HepG2 (cell line): ENCODE data around the gene KCNT1. TPM values are rescaled to one million over a fixed set of nuclear protein-coding genes. Genes with fewer than 3 reads are reported as not detected.

Experiments used
- ATAC-seq: fragments of 200-7000 bp; cut with Tn5 transposase; 3 replicates; pipeline ENCODE4 v1.9.1; 2020; ENCODE audit warnings: mild to moderate bottlenecking, moderate library complexity
- BruUV-seq: library from RNA; stranded (reverse); fragments of 400-500 nt; replicated peaks from 2 replicates; lab custom pipeline; 2021; lab: Mats Ljungman, UMichigan
- CTCF ChIA-PET: fragments of 300-600 bp; formaldehyde crosslinking; extraction: SDS; loops from one replicate; lab custom pipeline; 2021; ENCODE audit warnings: low total read pairs, inconsistent platforms, low intra/inter-chr PET ratio; lab: Yijun Ruan, JAX
- POLR2A ChIA-PET: fragments of 350-600 bp; sonication (Branson Sonifier 250); formaldehyde crosslinking; loops from one replicate; lab custom pipeline; 2020; ENCODE audit warnings: antibody characterized with exemption, inconsistent platforms; lab: Yijun Ruan, JAX
- DNase-seq: peaks from one replicate; pipeline ENCODE4 v3.0.0-alpha.2; 2015; ENCODE audit warnings: low spot score
- FAIRE-seq: peaks from 3 replicates; lab custom pipeline; 2011; peaks lifted over from hg19 to GRCh38; lab: Jason Lieb, UNC
- H2AFZ ChIP-seq: one replicate; pipeline ENCODE4 v1.6.1; 2011; ENCODE audit warnings: low read length, inconsistent platforms
- H3K27ac ChIP-seq: fragments of 300-600 bp; 3 replicates; pipeline ENCODE4 v1.8.0; 2011; ENCODE audit warnings: mixed run types, mild to moderate bottlenecking, mixed read lengths, low read length, inconsistent platforms; ENCODE audit not compliant: insufficient read depth; ENCODE audit errors: extremely low read length
- H3K27me3 ChIP-seq, 2 experiments: fragments of 200-600 bp in 1 of 2; 2 replicates in 1 of 2; 3 replicates in 1 of 2; pipeline versions ENCODE4 v1.6.0 to v1.8.0; 2011; ENCODE audit warnings: low read length in 2 of 2, mild to moderate bottlenecking in 2 of 2, moderate library complexity in 2 of 2, inconsistent platforms in 1 of 2; ENCODE audit not compliant: insufficient read depth in 2 of 2, control insufficient read depth in 1 of 2
- H3K36me3 ChIP-seq, 2 experiments: fragments of 200-600 bp in 1 of 2; replicated peaks in 1 of 2; 2 replicates in 1 of 2; 3 replicates in 1 of 2; pipeline versions ENCODE4 v1.5.1 to v1.8.0; 2011; ENCODE audit warnings: low read length in 2 of 2, inconsistent platforms in 1 of 2; ENCODE audit not compliant: insufficient read depth in 2 of 2, control insufficient read depth in 1 of 2
- H3K4me1 ChIP-seq: 2 replicates; pipeline ENCODE4 v1.5.1; 2012; ENCODE audit warnings: low read length, inconsistent platforms; ENCODE audit not compliant: insufficient read depth
- H3K4me2 ChIP-seq: 2 replicates; pipeline ENCODE4 v1.6.0; 2011; ENCODE audit warnings: low read depth, low read length, inconsistent platforms
- H3K4me3 ChIP-seq, 3 experiments: fragments of 200-600 bp in 1 of 3; sonication (generic), shearing (Covaris generic) in 1 of 3; replicated peaks in 1 of 3; 2 replicates each; pipeline ENCODE4 v1.5.1; 2011 to 2016; ENCODE audit warnings: low read length in 3 of 3, inconsistent platforms in 2 of 3, low read depth in 2 of 3, mild to moderate bottlenecking in 2 of 3, control low read depth in 1 of 3, mixed read lengths in 1 of 3; ENCODE audit not compliant: insufficient read depth in 1 of 3
- H3K79me2 ChIP-seq: one replicate; pipeline ENCODE4 v1.6.1; 2011; ENCODE audit warnings: low read length, inconsistent platforms; ENCODE audit not compliant: insufficient read depth
- H3K9ac ChIP-seq: 2 replicates; pipeline ENCODE4 v1.6.0; 2011; ENCODE audit warnings: mild to moderate bottlenecking, low read depth, low read length, inconsistent platforms; ENCODE audit not compliant: insufficient read depth
- H3K9me3 ChIP-seq: 2 replicates; pipeline ENCODE4 v1.5.1; 2012; ENCODE audit warnings: mild to moderate bottlenecking, low read length
- H4K20me1 ChIP-seq: 2 replicates; pipeline ENCODE4 v1.6.0; 2011; ENCODE audit warnings: inconsistent platforms, mild to moderate bottlenecking, low read length, moderate library complexity; ENCODE audit not compliant: insufficient read depth
- ATAD3A ChIP-seq: sonication (generic); formaldehyde crosslinking; IDR thresholded peaks from 2 replicates; pipeline ENCODE4 v1.4.0; 2020; ENCODE audit warnings: missing genetic modification reagents
- EP300 ChIP-seq, 3 experiments: sonication (generic) in 1 of 3; formaldehyde crosslinking in 1 of 3; IDR thresholded peaks; 2 replicates each; pipeline versions ENCODE4 v1.5.1 to v1.6.1; 2011 to 2020; ENCODE audit warnings: low read depth in 2 of 3, low read length in 2 of 3, borderline replicate concordance in 1 of 3, improper control_type of control experiment in 1 of 3, mild to moderate bottlenecking in 1 of 3, missing genetic modification reagents in 1 of 3, moderate library complexity in 1 of 3
- ETS1 ChIP-seq: sonication (generic); formaldehyde crosslinking; IDR thresholded peaks from 2 replicates; pipeline ENCODE4 v1.4.0; 2020; ENCODE audit warnings: missing genetic modification reagents
- HDAC6 ChIP-seq: fragments of 200-600 bp; sonication (generic); IDR thresholded peaks from 2 replicates; pipeline ENCODE4 v1.7.0; 2017; ENCODE audit warnings: mild to moderate bottlenecking, antibody characterized with exemption, low read length, low read depth
- MLXIP ChIP-seq: sonication (generic); formaldehyde crosslinking; IDR thresholded peaks from 2 replicates; pipeline ENCODE4 v1.9.0; 2021; ENCODE audit warnings: missing genetic modification reagents, borderline replicate concordance
- MTERF4 ChIP-seq: sonication (generic); formaldehyde crosslinking; IDR thresholded peaks from 2 replicates; pipeline ENCODE4 v1.8.0; 2023; ENCODE audit warnings: mild to moderate bottlenecking, missing genetic modification reagents
- NR0B2 ChIP-seq: sonication (generic); formaldehyde crosslinking; IDR thresholded peaks from 2 replicates; pipeline ENCODE4 v1.4.0; 2020; ENCODE audit warnings: mild to moderate bottlenecking, missing genetic modification reagents
- REL ChIP-seq: sonication (generic); formaldehyde crosslinking; conservative IDR thresholded peaks from 2 replicates; pipeline ENCODE4 v1.8.0; 2022; ENCODE audit warnings: mild to moderate bottlenecking, missing genetic modification reagents, moderate library complexity
- XRCC5 ChIP-seq: fragments of 200-400 bp; formaldehyde crosslinking; optimal IDR thresholded peaks from 2 replicates; pipeline ENCODE3; 2017; ENCODE audit warnings: mild to moderate bottlenecking, low read length
- YEATS2 ChIP-seq: sonication (generic); formaldehyde crosslinking; IDR thresholded peaks from 2 replicates; pipeline ENCODE4 v1.4.0; 2020; ENCODE audit warnings: missing genetic modification reagents, borderline replicate concordance
- ZNF12 ChIP-seq: sonication (generic); formaldehyde crosslinking; IDR thresholded peaks from 2 replicates; pipeline ENCODE4 v1.5.0; 2020; ENCODE audit warnings: missing genetic modification reagents
- ZNF570 ChIP-seq: sonication (generic); formaldehyde crosslinking; IDR thresholded peaks from 2 replicates; pipeline ENCODE4 v1.4.0; 2020; ENCODE audit warnings: mild to moderate bottlenecking, missing genetic modification reagents, borderline replicate concordance
- ZNF749 ChIP-seq: sonication (generic); formaldehyde crosslinking; IDR thresholded peaks from 2 replicates; pipeline ENCODE4 v1.8.0; 2022; ENCODE audit warnings: mild to moderate bottlenecking, missing genetic modification reagents, moderate library complexity, borderline replicate concordance
- ZNF800 ChIP-seq: sonication (generic); formaldehyde crosslinking; IDR thresholded peaks from 2 replicates; pipeline ENCODE4 v1.4.0; 2020; ENCODE audit warnings: missing genetic modification reagents
- WGBS: methylation state at CpG from one replicate; pipeline ENCODE4 v1.1.6; 2017; ENCODE audit warnings: low lambda C conversion rate; 5-methylcytosine and 5-hydroxymethylcytosine counted together
- in situ Hi-C: cut with HindIII; loops from 2 replicates; pipeline ENCODE4 v1.10.0; 2017; ENCODE audit warnings: low pct_unique_long_range_greater_than_20kb; ENCODE audit not compliant: extremely low pct_ligation_motif_present
- intact Hi-C: fragments of 100-400 bp; cut with micrococcal nuclease; formaldehyde crosslinking; loops from one replicate; pipeline ENCODE4 v1.10.0; 2022; ENCODE audit not compliant: unreplicated experiment
- polyA plus RNA-seq, 8 experiments: library from polyadenylated mRNA; depleted of rRNA in 3 of 8; stranded (reverse) in 7 of 8; unstranded in 1 of 8; fragments of >200 nt; fragmentation: Illumina TruSeq in 4 of 8; extraction: Trizol in 4 of 8; gene quantifications; 2 replicates each; pipeline versions ENCODE4 v1.2.1 to v1.2.3, GENCODE V29; 2011 to 2016; ENCODE audit warnings: low read depth in 4 of 8, missing spikeins in 1 of 8, mixed read lengths in 1 of 8; ENCODE audit not compliant: insufficient read depth in 1 of 8
- total RNA-seq, 5 experiments: library from RNA; depleted of rRNA; stranded (reverse); fragments of >200 nt; fragmentation: Illumina TruSeq; extraction: Trizol; gene quantifications; 2 replicates each; pipeline ENCODE4 v1.2.3, GENCODE V29; 2016; ENCODE audit warnings: low read depth in 1 of 5
- TF ChIP-seq, protein P1 (sequence below): sonication (generic); formaldehyde crosslinking; IDR thresholded peaks from 2 replicates; pipeline ENCODE4 v1.4.0; 2020; ENCODE audit warnings: missing genetic modification reagents

Gene KCNT1
- total and polyA plus RNA-seq, 2 of the 13 experiments (the other 11 are each of a cell fraction or from before 2014, with no cell fraction given) = not detected

DNA sequence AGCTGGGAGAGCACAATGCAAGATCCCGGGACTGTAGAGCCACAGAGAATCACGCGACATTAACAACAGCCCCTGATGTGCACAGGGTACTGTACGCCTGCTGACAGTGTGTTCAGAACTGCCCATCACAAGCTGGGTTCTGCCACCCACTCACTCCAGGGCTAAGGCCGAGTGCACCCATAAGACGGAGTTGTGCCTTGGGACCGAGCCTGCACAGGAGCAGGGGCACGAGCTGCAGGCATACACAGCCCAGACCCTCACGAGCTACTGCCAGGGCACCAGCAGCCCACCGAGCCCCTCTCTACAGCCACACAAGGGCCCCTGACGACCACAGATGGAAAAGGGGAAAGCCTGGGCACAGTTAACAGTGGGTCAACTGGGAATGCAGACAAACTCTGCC is 137.5 kb downstream of the KCNT1 start:
- ATAC-seq (no peak), DNase-seq (no peak), FAIRE-seq (no peak)
- H3K27me3 ChIP-seq = no peaks in the 10 kb centered on the region
- no peak overlapping the region for H3K9ac ChIP-seq
- no peak overlapping the region for H3K4me3 ChIP-seq
- CTCF ChIA-PET = no interaction called here
- no peaks in the 10 kb centered on the region for H3K9me3 ChIP-seq
- no peak overlapping the region for H2AFZ ChIP-seq
- intact Hi-C loops = no loop called here
- peaks cover 0 to 11% of the 10 kb centered on the region in 2 experiments; a peak in 4 of 5 replicates for H3K36me3 ChIP-seq
- H3K27ac ChIP-seq = no peak overlapping the region
- POLR2A ChIA-PET = no interaction called here
- no peak overlapping the region for H3K4me2 ChIP-seq
- H3K4me1 ChIP-seq = no peaks in the 10 kb centered on the region
- WGBS = 100% methylated on average over 5 of the region's 11 CpGs
- TF ChIP-seq EP300 (IDR thresholded peaks at IDR 0.05; ENCODE audit: low read depth in 2 of 2, low read length in 2 of 2) = no peak
- no peak for TF ChIP-seq EP300 (CRISPR knock-in tag; IDR thresholded peaks at IDR 0.05; ENCODE audit: borderline replicate concordance)
- TF ChIP-seq, protein P1, sequence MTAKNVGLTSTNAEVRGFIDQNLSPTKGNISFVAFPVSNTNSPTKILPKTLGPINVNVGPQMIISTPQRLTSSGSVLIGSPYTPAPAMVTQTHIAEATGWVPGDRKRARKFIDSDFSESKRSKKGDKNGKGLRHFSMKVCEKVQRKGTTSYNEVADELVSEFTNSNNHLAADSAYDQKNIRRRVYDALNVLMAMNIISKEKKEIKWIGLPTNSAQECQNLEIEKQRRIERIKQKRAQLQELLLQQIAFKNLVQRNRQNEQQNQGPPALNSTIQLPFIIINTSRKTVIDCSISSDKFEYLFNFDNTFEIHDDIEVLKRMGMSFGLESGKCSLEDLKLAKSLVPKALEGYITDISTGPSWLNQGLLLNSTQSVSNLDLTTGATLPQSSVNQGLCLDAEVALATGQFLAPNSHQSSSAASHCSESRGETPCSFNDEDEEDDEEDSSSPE (CRISPR knock-in tag) = no peak
- no peak for TF ChIP-seq ZNF749 (CRISPR knock-in tag)
- TF ChIP-seq XRCC5 = no peak
- TF ChIP-seq HDAC6 = no peak
- no peak for TF ChIP-seq ZNF570 (CRISPR knock-in tag)
- TF ChIP-seq REL = no peak
- TF ChIP-seq ATAD3A (CRISPR knock-in tag) = no peak
- TF ChIP-seq ZNF800 = no peak
- no peak for TF ChIP-seq MTERF4 (CRISPR knock-in tag)
- no peak for TF ChIP-seq YEATS2 (CRISPR knock-in tag)
- no peak for TF ChIP-seq ZNF12 (CRISPR knock-in tag)
- no peak for TF ChIP-seq MLXIP
- no peak for TF ChIP-seq ETS1 (CRISPR knock-in tag)
- TF ChIP-seq NR0B2 = no peak
- BruUV-seq = no TSS peak
- H3K79me2 ChIP-seq = no peaks in the 10 kb centered on the region
- in situ Hi-C loops = no loop called here
- no peaks in the 10 kb centered on the region for H4K20me1 ChIP-seq
